ENCODE results near the gene ANKFN1. TPM values are rescaled to one million over a fixed set of nuclear protein-coding genes. Genes with fewer than 3 reads are reported as not detected.

The ANKFN1 gene
- total and polyA plus RNA-seq, 11 donors: not detected

GRCh38 chr17:56125830-56126819 lies 27.1 kb upstream of the ANKFN1 start:
- Histone ChIP-seq H3K27me3 (peaks cover 0 to 10% (median 0%) of the 10 kb centered on the region in 9 donors), H3K4me3 (no peak overlapping the region), H3K9me3 (no peaks in the 10 kb centered on the region), H3K27ac (no peak overlapping the region), H3K4me1 (no peaks in the 10 kb centered on the region), H3K36me3 (no peaks in the 10 kb centered on the region)
- 50 to 63% (median 58%) methylated on average over 14 of the region's 14 CpGs for whole genome bisulfite sequencing, 4 donors
- ATAC-seq: no peak
- DNase-seq: no peak
- intact Hi-C loops (cut with DNase I): loop anchor here in 5 of 10 donors (5.0 to 10.0 kb wide), 5 partner anchors 191 to 589 kb away; no protein-coding TSS in a partner anchor
- TF ChIP-seq POLR2A (IDR thresholded peaks at IDR 0.05) (no peak), CTCF (IDR thresholded peaks at IDR 0.05) (peak; percentile 11 to 50 (median 29))

GRCh38 chr17:56130026-56130425 lies 23.2 kb upstream of the ANKFN1 start:
- 70 to 76% (median 73%) methylated on average over 9 of the region's 9 CpGs for WGBS, 4 donors
- Histone ChIP-seq H3K36me3 (no peaks in the 10 kb centered on the region), H3K9me3 (no peaks in the 10 kb centered on the region), H3K27me3 (peaks cover 0 to 13% (median 0%) of the 10 kb centered on the region in 9 donors), H3K4me1 (no peaks in the 10 kb centered on the region), H3K27ac (no peak overlapping the region), H3K4me3 (no peak overlapping the region)
- TF ChIP-seq CTCF (IDR thresholded peaks at IDR 0.05) (no peak), POLR2A (IDR thresholded peaks at IDR 0.05) (no peak)
- intact Hi-C loops (cut with DNase I): no loop called here
- no peak for ATAC-seq
- no peak for DNase-seq

GRCh38 chr17:56130631-56131030 lies 22.6 kb upstream of the ANKFN1 start:
- Histone ChIP-seq H3K27ac (no peak overlapping the region), H3K36me3 (no peaks in the 10 kb centered on the region), H3K4me1 (no peaks in the 10 kb centered on the region), H3K4me3 (no peak overlapping the region), H3K27me3 (peaks cover 0 to 13% (median 0%) of the 10 kb centered on the region in 9 donors), H3K9me3 (no peaks in the 10 kb centered on the region)
- 76 to 100% (median 90%) methylated on average over 1 of the region's 1 CpG for WGBS, 4 donors
- DNase-seq (no peak), ATAC-seq (no peak)
- intact Hi-C loops (cut with DNase I): no loop called here
- TF ChIP-seq POLR2A (IDR thresholded peaks at IDR 0.05) (no peak), CTCF (IDR thresholded peaks at IDR 0.05) (no peak)

DNA sequence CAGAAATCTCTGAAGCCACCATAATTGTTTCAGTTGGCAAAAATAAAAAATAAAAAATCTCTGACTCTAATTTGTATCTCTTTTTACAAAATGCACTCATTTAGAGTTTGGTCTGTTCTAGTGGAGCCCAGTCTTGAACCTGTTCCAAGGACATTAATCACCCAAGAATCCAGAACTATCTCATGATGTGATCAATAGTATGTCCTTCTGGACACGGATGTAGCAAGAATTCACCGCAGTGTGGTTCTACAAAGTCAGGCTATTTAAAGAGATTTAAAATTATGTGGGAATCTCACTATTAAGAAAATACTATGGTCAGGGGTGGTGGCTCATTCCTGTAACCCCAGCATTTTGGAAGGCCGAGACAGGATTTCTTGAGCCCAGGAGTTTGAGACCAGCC lies 21.8 kb upstream of the ANKFN1 start:
- intact Hi-C loops (cut with DNase I): no loop called here
- H3K4me3 ChIP-seq: no peak overlapping the region

More for the DNA sequence above, 21.8 kb upstream of the ANKFN1 start:
- H3K4me1 ChIP-seq: no peaks in the 10 kb centered on the region
- H3K27me3 ChIP-seq: peaks cover 0 to 11% (median 0%) of the 10 kb centered on the region in 9 donors
- no peak for ATAC-seq
- H3K27ac ChIP-seq: no peak overlapping the region
- no peaks in the 10 kb centered on the region for H3K36me3 ChIP-seq
- no peak for DNase-seq
- no peaks in the 10 kb centered on the region for H3K9me3 ChIP-seq
- WGBS, 4 donors: 84 to 94% (median 89%) methylated on average over 3 of the region's 3 CpGs
- TF ChIP-seq POLR2A (IDR thresholded peaks at IDR 0.05): no peak
